PFSK-1 (cell line): ENCODE results near the gene PPM1B.

Source experiments
- FOXP2 ChIP-seq: optimal IDR thresholded peaks from 2 replicates; pipeline ENCODE3; 2011; ENCODE audit warnings: borderline replicate concordance, control low read depth, inconsistent platforms; ENCODE audit not compliant: insufficient read depth; ENCODE audit errors: extremely low read length, extremely low read depth
- POLR2AphosphoS5 ChIP-seq: IDR thresholded peaks from 2 replicates; pipeline ENCODE4 v1.6.1; 2012; ENCODE audit warnings: low read depth, mild to moderate bottlenecking, control low read depth, low read length, moderate library complexity
- SIN3A ChIP-seq: IDR thresholded peaks from 2 replicates; pipeline ENCODE4 v1.6.1; 2012; ENCODE audit warnings: mild to moderate bottlenecking, low read length, moderate library complexity, borderline replicate concordance; ENCODE audit not compliant: insufficient read depth
- TAF1 ChIP-seq: IDR thresholded peaks from 2 replicates; pipeline ENCODE4 v1.6.1; 2012; ENCODE audit warnings: low read length, control low read depth, borderline replicate concordance; ENCODE audit not compliant: insufficient read depth
- TF ChIP-seq, protein P1 (sequence below), 2 experiments: IDR thresholded peaks; 2 replicates each; pipeline versions ENCODE4 v1.6.1 to v1.8.0; 2011 to 2012; ENCODE audit warnings: low read depth in 2 of 2, low read length in 2 of 2, control low read depth in 1 of 2, inconsistent platforms in 1 of 2, mild to moderate bottlenecking in 1 of 2, moderate library complexity in 1 of 2; ENCODE audit not compliant: insufficient read depth in 1 of 2

PPM1B gene

DNA sequence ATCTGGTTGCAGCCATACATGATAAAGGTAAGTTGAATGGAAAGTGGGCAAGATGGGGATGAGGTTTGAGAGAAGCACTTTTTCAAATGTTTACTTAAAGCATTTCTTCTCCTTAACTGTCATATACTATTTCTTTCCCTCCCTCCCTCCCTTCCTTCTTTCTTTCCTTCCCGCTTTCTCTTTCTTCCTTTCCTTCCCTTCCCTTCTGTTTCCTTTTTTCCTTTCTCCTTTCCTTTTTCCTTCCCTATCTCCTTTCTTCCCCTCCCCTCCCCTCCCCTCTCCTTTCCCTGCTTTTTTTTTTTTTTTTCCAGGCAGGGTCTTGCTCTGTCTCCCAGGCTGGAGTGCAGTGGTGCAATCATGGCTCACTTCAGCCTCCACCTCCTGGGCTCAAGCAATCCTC, 112.2 kb downstream of the PPM1B start:
- TF ChIP-seq, protein P1, sequence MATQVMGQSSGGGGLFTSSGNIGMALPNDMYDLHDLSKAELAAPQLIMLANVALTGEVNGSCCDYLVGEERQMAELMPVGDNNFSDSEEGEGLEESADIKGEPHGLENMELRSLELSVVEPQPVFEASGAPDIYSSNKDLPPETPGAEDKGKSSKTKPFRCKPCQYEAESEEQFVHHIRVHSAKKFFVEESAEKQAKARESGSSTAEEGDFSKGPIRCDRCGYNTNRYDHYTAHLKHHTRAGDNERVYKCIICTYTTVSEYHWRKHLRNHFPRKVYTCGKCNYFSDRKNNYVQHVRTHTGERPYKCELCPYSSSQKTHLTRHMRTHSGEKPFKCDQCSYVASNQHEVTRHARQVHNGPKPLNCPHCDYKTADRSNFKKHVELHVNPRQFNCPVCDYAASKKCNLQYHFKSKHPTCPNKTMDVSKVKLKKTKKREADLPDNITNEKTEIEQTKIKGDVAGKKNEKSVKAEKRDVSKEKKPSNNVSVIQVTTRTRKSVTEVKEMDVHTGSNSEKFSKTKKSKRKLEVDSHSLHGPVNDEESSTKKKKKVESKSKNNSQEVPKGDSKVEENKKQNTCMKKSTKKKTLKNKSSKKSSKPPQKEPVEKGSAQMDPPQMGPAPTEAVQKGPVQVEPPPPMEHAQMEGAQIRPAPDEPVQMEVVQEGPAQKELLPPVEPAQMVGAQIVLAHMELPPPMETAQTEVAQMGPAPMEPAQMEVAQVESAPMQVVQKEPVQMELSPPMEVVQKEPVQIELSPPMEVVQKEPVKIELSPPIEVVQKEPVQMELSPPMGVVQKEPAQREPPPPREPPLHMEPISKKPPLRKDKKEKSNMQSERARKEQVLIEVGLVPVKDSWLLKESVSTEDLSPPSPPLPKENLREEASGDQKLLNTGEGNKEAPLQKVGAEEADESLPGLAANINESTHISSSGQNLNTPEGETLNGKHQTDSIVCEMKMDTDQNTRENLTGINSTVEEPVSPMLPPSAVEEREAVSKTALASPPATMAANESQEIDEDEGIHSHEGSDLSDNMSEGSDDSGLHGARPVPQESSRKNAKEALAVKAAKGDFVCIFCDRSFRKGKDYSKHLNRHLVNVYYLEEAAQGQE (IDR thresholded peaks at IDR 0.05; ENCODE audit: insufficient read depth in 1 of 2, low read depth in 2 of 2, low read length in 2 of 2), result no peak
- TF ChIP-seq SIN3A (no peak), TAF1 (no peak), POLR2AphosphoS5 (no peak), FOXP2 (no peak)
